HL-60 (cell line): ENCODE data around the gene SERPINF2.

Source experiments
- DNase-seq, 2 experiments: peaks; one replicate each; pipeline ENCODE4 v3.0.0-alpha.2; 2010 to 2020; ENCODE audit warnings: low read depth in 1 of 2, low spot score in 1 of 2
- H3K27ac ChIP-seq: fragments of 250-450 bp; sonication (Bioruptor Pico); replicated peaks from 2 replicates; pipeline ENCODE4 v1.5.1; 2020; ENCODE audit warnings: mild to moderate bottlenecking, moderate library complexity
- H3K27me3 ChIP-seq: fragments of 250-450 bp; sonication (Bioruptor Pico); 2 replicates; pipeline ENCODE4 v1.5.1; 2021; ENCODE audit warnings: mild to moderate bottlenecking, moderate library complexity; ENCODE audit not compliant: insufficient read depth, poor library complexity, severe bottlenecking
- H3K4me3 ChIP-seq: replicated peaks from 2 replicates; pipeline ENCODE4 v1.5.1; 2011; ENCODE audit warnings: mild to moderate bottlenecking, control low read depth, low read length; ENCODE audit not compliant: insufficient read depth
- CTCF ChIP-seq: IDR thresholded peaks from one replicate; pipeline ENCODE4 v1.5.1; 2011; ENCODE audit warnings: low read length, control low read depth, inconsistent platforms; ENCODE audit not compliant: insufficient read depth
- GABPA ChIP-seq: IDR thresholded peaks from 2 replicates; pipeline ENCODE4 v1.6.1; 2012; ENCODE audit warnings: low read depth
- POLR2AphosphoS5 ChIP-seq: IDR thresholded peaks from 2 replicates; pipeline ENCODE4 v1.6.1; 2012; ENCODE audit warnings: low read depth
- REST ChIP-seq: IDR thresholded peaks from 2 replicates; pipeline ENCODE4 v1.6.1; 2012; ENCODE audit warnings: low read depth; ENCODE audit not compliant: insufficient replicate concordance
- SPI1 ChIP-seq: IDR thresholded peaks from 2 replicates; pipeline ENCODE4 v1.6.1; 2012; ENCODE audit warnings: low read depth, mild to moderate bottlenecking, borderline replicate concordance
- long read RNA-seq: library from polyadenylated mRNA; unstranded; transcript quantifications from one replicate; pipeline ENCODE4 v2.0.0, GENCODE V29; 2020

SERPINF2 gene
- long read RNA-seq, partial matches to known transcripts: 17 of 19 reads
- long read RNA-seq, other reads (novel, unspliced or antisense): 2 of 19 reads

- H3K4me3 ChIP-seq: no peak within 1 kb of the TSS
- TF ChIP-seq SPI1 (no peak), GABPA (no peak), REST (no peak), CTCF (no peak), POLR2AphosphoS5 (no peak)
- no peak for DNase-seq
- no peaks in the 10 kb centered on the region for H3K27me3 ChIP-seq
- no peak within 1 kb of the TSS for H3K27ac ChIP-seq
Measured at GRCh38 chr17:1742371-1743087, at the start of gene SERPINF2. SERPINF2 (plus strand) TSS chr17:1742871; CDS start chr17:1744996, 2,125 bp downstream.

GRCh38 chr17:1693339-1693738 is 49.3 kb upstream of the SERPINF2 start:
- H3K27me3 ChIP-seq: no peaks in the 10 kb centered on the region
- no peak for TF ChIP-seq CTCF
- TF ChIP-seq POLR2AphosphoS5: no peak
- TF ChIP-seq SPI1: no peak
- no peak for TF ChIP-seq GABPA
- no peak for TF ChIP-seq REST
- no peak overlapping the region for H3K27ac ChIP-seq
- H3K4me3 ChIP-seq: no peak overlapping the region
- no peak for DNase-seq

- no peak overlapping the region for H3K27ac ChIP-seq
- no peak overlapping the region for H3K4me3 ChIP-seq
- no peak for TF ChIP-seq REST
- no peak for TF ChIP-seq CTCF
- no peak for TF ChIP-seq POLR2AphosphoS5
- TF ChIP-seq GABPA: no peak
- no peak for TF ChIP-seq SPI1
- H3K27me3 ChIP-seq: no peaks in the 10 kb centered on the region
- DNase-seq: no peak
Measured at GRCh38 chr17:1695365-1695764, 47.3 kb upstream of the SERPINF2 start.
